Ishikawa (cell line): ENCODE measurements around the gene MGLL.

Experiments used
- CEBPB ChIP-seq: IDR thresholded peaks from 2 replicates; pipeline ENCODE4 v1.6.1; 2012
- CREB1 ChIP-seq: IDR thresholded peaks from 2 replicates; pipeline ENCODE4 v1.6.1; 2012; ENCODE audit warnings: low read depth
- EGR1 ChIP-seq: IDR thresholded peaks from 2 replicates; pipeline ENCODE4 v1.6.1; 2012
- EP300 ChIP-seq: IDR thresholded peaks from 2 replicates; pipeline ENCODE4 v1.6.1; 2012; ENCODE audit warnings: borderline replicate concordance
- FOXM1 ChIP-seq: IDR thresholded peaks from 2 replicates; pipeline ENCODE4 v1.6.1; 2012; ENCODE audit warnings: low read depth, borderline replicate concordance
- MAX ChIP-seq: IDR thresholded peaks from 2 replicates; pipeline ENCODE4 v1.6.1; 2012
- NFIC ChIP-seq: IDR thresholded peaks from 2 replicates; pipeline ENCODE4 v1.6.1; 2012
- RAD21 ChIP-seq: IDR thresholded peaks from 2 replicates; pipeline ENCODE4 v1.6.1; 2012; ENCODE audit warnings: low read depth
- REST ChIP-seq: IDR thresholded peaks from 2 replicates; pipeline ENCODE4 v1.6.1; 2012; ENCODE audit warnings: low read depth, mild to moderate bottlenecking
- TAF1 ChIP-seq: IDR thresholded peaks from 2 replicates; pipeline ENCODE4 v1.6.1; 2012; ENCODE audit warnings: low read depth, mild to moderate bottlenecking
- TCF12 ChIP-seq: IDR thresholded peaks from 2 replicates; pipeline ENCODE4 v1.6.1; 2012; ENCODE audit warnings: low read depth
- TEAD4 ChIP-seq: IDR thresholded peaks from 2 replicates; pipeline ENCODE4 v1.6.1; 2012
- USF1 ChIP-seq: IDR thresholded peaks from 2 replicates; pipeline ENCODE4 v1.6.1; 2012
- YY1 ChIP-seq: IDR thresholded peaks from 2 replicates; pipeline ENCODE4 v1.6.1; 2012; ENCODE audit warnings: low read depth
- ZBTB7A ChIP-seq: IDR thresholded peaks from 2 replicates; pipeline ENCODE4 v1.6.1; 2012; ENCODE audit warnings: low read depth

Gene MGLL

GRCh38 chr3:127791221-127791913 lies 30.9 kb downstream of the MGLL start:
- TF ChIP-seq NFIC (no peak), YY1 (no peak), RAD21 (peak; percentile 47)

- TF ChIP-seq EGR1 (no peak), EP300 (no peak), REST (no peak), TAF1 (no peak), TCF12 (no peak), FOXM1 (no peak), RAD21 (no peak), YY1 (no peak), MAX (no peak), CREB1 (no peak), TEAD4 (no peak), USF1 (no peak), ZBTB7A (no peak), CEBPB (no peak), NFIC (no peak)
Measured at GRCh38 chr3:127790882-127791183, 31.5 kb downstream of the MGLL start.

GRCh38 chr3:127789990-127790881 lies 32.1 kb downstream of the MGLL start:
- TF ChIP-seq FOXM1, result no peak
- TF ChIP-seq ZBTB7A, result no peak
- no peak for TF ChIP-seq TEAD4
- no peak for TF ChIP-seq RAD21
- TF ChIP-seq REST, result no peak
- no peak for TF ChIP-seq MAX
- no peak for TF ChIP-seq USF1
- TF ChIP-seq CREB1, result no peak
- no peak for TF ChIP-seq TAF1
- no peak for TF ChIP-seq EP300
- TF ChIP-seq CEBPB, result no peak
- no peak for TF ChIP-seq EGR1
- no peak for TF ChIP-seq TCF12
- TF ChIP-seq NFIC, result no peak
- no peak for TF ChIP-seq YY1

- TF ChIP-seq FOXM1, result no peak
- no peak for TF ChIP-seq CEBPB
- no peak for TF ChIP-seq USF1
- TF ChIP-seq TAF1, result no peak
- no peak for TF ChIP-seq TEAD4
- no peak for TF ChIP-seq YY1
- TF ChIP-seq MAX, result no peak
Measured at GRCh38 chr3:127789051-127789450, 33.3 kb downstream of the MGLL start.

GRCh38 chr3:127788451-127788909 lies 33.8 kb downstream of the MGLL start:
- TF ChIP-seq EP300 (no peak), MAX (no peak), CREB1 (no peak), USF1 (no peak), YY1 (no peak), TAF1 (no peak), CEBPB (no peak), RAD21 (no peak), TCF12 (no peak), EGR1 (no peak), TEAD4 (no peak), FOXM1 (no peak), ZBTB7A (no peak), NFIC (no peak), REST (no peak)
